NCI-H1092 treated with DMSO at 0.1 percent for 48 hours (cell line): ENCODE data around the gene RIC8B.
A peak's percentile ranks its signal among the peaks of the same experiment; 100 is the strongest.

Experiments used
- DNase-seq: peaks from one replicate; lab custom pipeline; 2025; lab: John Stamatoyannopoulos, UW

RIC8B gene

GRCh38 chr12:106801830-106802533 is 27.5 kb downstream of the RIC8B start:
- DNase-seq: no peak

- DNase-seq: no peak
Observed at GRCh38 chr12:106804668-106805067, 30.2 kb downstream of the RIC8B start.

- DNase-seq: no peak
Observed at GRCh38 chr12:106814714-106815113, 40.2 kb downstream of the RIC8B start.

GRCh38 chr12:106815741-106816140 is 41.3 kb downstream of the RIC8B start:
- DNase-seq: no peak

- no peak for DNase-seq
Observed at GRCh38 chr12:106816231-106816630, 41.7 kb downstream of the RIC8B start.

- no peak for DNase-seq
Observed at GRCh38 chr12:106819991-106820390, 45.5 kb downstream of the RIC8B start.

- DNase-seq: no peak
Observed at GRCh38 chr12:106831699-106832098, 57.2 kb downstream of the RIC8B start.

- DNase-seq: no peak
Observed at GRCh38 chr12:106837782-106838181, 63.3 kb downstream of the RIC8B start.

GRCh38 chr12:106839333-106839732 is 64.9 kb downstream of the RIC8B start:
- no peak for DNase-seq

GRCh38 chr12:106840243-106840642 is 65.8 kb downstream of the RIC8B start:
- peak; percentile 6 for DNase-seq

- peak; percentile 26 for DNase-seq
Observed at GRCh38 chr12:106841510-106842302, 67.2 kb downstream of the RIC8B start.

- DNase-seq: no peak
Observed at GRCh38 chr12:106845902-106846301, 71.4 kb downstream of the RIC8B start.

- no peak for DNase-seq
Observed at GRCh38 chr12:106847861-106848260, 73.4 kb downstream of the RIC8B start.

GRCh38 chr12:106851306-106851705 is 76.8 kb downstream of the RIC8B start:
- no peak for DNase-seq

GRCh38 chr12:106854723-106855122 is 80.2 kb downstream of the RIC8B start:
- DNase-seq: no peak

GRCh38 chr12:106855221-106855758 is 80.8 kb downstream of the RIC8B start:
- no peak for DNase-seq

- no peak for DNase-seq
Observed at GRCh38 chr12:106861984-106862916, 87.8 kb downstream of the RIC8B start.

- DNase-seq: no peak
Observed at GRCh38 chr12:106863189-106863588, 88.7 kb downstream of the RIC8B start.

- DNase-seq: no peak
Observed at GRCh38 chr12:106865683-106866082, 91.2 kb downstream of the RIC8B start.

- no peak for DNase-seq
Observed at GRCh38 chr12:106866426-106867080, 92.1 kb downstream of the RIC8B start.

- no peak for DNase-seq
Observed at GRCh38 chr12:106867651-106868050, 93.2 kb downstream of the RIC8B start.
